GM04504 (cell line): ENCODE measurements around the gene P4HB.
A peak's percentile ranks its signal among the peaks of the same experiment; 100 is the strongest.

Experiments
- DNase-seq: peaks from one replicate; pipeline ENCODE4 v3.0.0-alpha.2; 2012; ENCODE audit warnings: low read depth

P4HB gene

GRCh38 chr17:81831563-81831956 lies 28.8 kb downstream of the P4HB start:
- DNase-seq: no peak

DNA sequence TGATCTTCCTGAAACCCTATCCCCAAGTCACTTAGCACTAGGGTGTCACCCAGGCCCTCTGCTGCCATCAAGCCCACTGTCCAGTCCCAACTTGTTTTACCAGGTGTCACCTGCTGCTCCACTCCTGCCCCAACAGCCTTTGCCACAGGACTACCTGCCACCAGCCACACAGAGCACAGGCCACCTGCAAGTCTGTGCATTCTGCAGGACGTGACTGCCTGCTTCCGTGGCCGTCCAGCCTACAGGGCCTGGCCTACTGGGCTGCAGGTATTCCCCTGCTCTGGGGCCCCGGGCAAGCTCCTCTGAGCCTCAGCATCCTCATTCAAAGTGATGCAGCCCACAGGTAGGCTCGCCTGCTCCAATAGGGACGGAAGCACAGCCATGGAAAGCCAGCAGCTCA lies 30.5 kb downstream of the P4HB start:
- no peak for DNase-seq

DNA sequence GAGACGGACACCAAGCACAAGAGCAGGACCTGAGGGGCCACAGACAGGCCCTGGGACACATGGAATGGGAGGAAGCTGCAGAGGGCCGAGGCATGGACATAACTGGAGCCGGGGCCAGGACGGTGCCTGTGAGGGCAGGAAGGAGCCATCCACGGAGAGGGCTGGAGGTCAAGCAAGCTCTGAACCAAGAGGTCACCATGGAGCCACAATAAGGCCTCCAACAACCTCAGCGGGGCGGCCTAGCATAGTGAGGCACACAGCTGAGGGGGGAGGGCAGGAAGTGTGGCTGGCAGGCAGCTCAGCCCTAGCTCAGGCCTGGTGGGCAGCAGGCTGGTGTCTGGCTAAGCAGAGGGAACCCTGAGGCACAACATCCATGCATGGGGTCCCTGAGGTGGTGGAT lies 31.7 kb downstream of the P4HB start:
- no peak for DNase-seq

DNA sequence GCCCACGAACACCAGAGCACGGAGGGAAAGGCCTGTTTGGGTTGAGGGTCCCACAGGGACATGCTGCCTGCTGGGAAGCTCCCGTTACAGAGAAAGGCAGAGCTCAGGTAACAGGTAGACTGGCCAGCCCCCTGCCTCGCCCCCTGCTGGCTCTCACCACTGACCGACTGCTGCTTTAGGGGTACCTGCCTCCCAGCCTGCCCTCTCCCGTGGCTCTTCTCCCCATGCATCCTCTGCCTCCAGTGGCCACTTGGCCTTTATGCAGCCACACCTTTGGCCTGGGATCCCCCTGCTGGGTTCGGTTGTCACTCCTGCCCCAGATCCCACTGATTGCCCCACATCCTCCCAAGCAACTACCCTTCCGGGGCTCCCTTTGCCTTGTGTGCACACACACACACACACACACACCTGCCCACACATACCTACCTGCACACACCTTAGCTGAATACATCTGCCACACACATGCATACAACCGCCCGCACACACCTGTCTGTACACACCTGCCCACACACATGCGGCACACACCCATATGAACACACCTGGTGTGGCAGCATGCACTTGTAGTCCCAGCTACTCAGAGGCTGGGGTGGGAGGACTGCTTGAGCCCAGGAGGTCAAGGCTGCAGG lies 34.4 kb downstream of the P4HB start:
- no peak for DNase-seq

GRCh38 chr17:81824595-81824994 lies 35.7 kb downstream of the P4HB start:
- DNase-seq: no peak

- no peak for DNase-seq
Observed at GRCh38 chr17:81823820-81824550, 36.4 kb downstream of the P4HB start.

GRCh38 chr17:81822996-81823819 lies 37.1 kb downstream of the P4HB start:
- no peak for DNase-seq

GRCh38 chr17:81822312-81822637 lies 38.1 kb downstream of the P4HB start:
- no peak for DNase-seq

DNA sequence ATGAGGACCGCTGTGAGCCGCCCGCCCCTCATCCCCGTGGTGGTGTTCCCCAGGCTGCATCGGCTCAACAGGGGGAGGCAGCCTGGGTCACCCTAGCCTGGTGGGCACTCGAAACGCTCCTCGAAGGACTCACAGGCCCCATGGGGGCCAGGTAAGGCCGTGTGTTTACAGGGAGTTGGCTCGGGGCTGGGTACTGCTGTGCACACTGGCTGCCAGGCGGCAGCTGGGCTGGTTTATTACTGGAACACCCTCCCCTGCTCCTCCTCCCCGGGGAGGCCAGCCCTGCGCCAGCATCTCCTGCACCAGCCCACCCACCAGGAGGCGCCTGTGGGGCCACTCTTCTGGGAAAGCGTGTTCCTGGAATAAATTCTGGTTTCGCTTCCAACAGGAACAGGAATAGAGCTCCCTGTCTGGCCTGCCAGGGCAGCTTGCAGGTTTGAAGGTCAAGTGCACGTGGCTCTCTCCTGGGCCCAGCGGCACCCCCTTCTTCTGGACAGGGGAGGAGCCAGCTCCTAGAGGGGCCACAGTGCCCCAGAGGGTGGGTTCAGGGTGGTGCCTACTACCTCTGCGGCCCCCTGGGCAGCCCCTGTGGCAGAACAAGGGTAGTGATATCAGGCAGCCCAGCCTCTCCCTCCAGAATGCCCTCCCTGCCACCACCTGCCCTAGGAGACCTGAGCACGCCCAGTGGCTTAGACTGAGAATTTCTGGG lies 38.6 kb downstream of the P4HB start:
- peak; percentile 38 for DNase-seq

DNA sequence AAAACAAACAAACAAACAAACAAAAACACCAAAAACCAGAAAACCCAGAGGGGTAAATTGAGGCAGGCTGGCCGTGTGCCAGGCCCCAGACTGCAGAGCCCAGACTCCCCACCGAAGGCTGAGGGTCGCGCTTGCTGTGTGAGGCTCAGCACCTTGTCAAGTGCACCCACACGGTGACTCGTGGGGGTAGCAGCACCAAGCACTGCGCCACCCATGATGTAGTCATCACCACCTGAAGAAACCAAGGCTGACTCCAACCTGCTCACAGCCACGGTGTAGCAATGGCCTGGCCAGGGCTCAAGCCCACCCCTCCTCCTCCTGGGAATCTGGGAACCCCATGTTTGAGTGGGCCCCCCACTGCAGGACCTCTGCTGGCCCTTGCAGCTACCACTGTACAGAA lies 39.2 kb downstream of the P4HB start:
- no peak for DNase-seq

DNA sequence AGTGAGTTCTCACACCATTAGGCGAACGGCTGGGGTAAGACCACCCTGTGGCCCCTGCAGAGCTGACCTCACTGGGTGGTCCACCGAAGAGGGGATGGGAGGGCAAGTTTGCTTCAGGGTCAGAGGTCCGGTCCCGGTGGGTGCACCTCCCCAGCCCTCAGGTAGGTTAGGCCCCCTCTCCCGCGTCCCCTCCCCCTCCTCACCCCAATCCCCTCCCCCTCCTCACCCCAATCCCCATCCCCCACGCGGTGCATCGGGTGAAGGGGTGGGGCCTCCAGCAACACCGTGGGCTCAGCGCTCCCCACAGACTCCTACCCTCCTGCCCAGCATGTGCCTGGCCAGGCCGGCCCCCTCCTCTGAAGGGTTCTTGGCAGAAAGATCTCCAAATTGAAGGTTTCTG lies 40.6 kb downstream of the P4HB start:
- no peak for DNase-seq

DNA sequence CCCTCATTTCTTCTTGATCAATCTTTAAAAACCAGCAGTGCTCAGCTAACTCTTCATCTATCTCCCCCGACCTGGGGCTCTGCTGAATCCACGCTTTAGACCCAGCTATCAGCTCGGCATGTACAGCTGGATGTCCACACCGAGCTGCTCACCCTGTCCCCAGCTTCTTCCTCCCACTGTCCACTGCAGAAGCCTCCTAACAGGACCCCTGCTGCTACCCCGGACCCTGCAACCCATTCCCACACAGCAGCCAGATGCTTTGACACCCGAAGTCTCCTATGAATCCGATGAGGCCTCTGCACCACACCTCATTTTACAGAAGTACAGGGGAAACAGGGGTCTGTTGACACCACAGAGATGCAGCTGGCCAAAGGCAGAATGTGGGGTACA lies 42.6 kb downstream of the P4HB start:
- no peak for DNase-seq

- DNase-seq: no peak
Observed at GRCh38 chr17:81815646-81815986, 44.7 kb downstream of the P4HB start.

GRCh38 chr17:81814748-81815645 lies 45.3 kb downstream of the P4HB start:
- DNase-seq: no peak

- no peak for DNase-seq
Observed at GRCh38 chr17:81813861-81814683, 46.3 kb downstream of the P4HB start.

DNA sequence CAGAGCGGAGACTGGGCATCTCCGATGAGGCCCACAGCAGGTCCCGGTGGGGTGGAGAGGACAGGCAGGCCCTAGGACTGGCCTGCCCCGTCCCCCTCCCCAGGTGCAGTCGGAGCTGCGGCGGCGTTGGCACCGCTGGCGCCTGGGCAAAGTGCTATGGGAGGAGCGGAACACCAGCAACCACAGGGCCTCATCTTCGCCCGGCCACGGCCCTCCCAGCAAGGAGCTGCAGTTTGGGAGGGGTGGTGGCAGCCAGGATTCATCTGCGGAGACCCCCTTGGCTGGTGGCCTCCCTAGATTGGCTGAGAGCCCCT lies 47.0 kb downstream of the P4HB start:
- no peak for DNase-seq

DNA sequence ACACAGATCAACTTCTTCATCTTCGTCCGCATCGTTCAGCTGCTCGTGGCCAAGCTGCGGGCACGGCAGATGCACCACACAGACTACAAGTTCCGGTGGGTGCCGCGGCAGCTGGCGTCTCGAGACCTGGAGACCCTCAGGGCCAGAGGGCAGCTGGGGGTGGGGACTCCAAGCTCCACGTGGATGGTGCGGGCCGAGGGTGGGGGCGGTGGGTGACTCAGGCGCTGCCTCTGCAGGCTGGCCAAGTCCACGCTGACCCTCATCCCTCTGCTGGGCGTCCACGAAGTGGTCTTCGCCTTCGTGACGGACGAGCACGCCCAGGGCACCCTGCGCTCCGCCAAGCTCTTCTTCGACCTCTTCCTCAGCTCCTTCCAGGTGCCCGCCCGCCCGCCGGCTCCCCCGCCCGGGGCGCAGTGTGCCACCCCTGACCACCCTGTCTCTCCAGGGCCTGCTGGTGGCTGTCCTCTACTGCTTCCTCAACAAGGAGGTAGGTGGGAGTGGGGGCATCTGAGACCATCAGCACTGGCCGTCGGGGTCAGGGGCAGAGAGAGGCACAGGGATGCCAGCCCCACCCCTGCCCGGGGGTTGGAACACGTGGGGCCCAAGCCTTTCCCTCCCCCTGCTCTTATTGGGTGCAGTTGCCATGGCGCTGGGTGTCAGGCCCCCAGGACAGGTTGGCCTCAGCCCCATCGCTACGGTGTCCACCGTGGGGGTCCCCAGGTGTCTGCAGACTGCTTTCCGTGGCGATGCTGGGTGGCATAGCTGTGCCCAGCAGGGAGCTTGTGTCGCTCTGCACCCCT lies 47.6 kb downstream of the P4HB start:
- DNase-seq: no peak

GRCh38 chr17:81811705-81812570 lies 48.4 kb downstream of the P4HB start:
- no peak for DNase-seq
